ENCODE data around the gene UBAC1. TPM values are rescaled to one million over a fixed set of nuclear protein-coding genes. Genes with fewer than 3 reads are reported as not detected.

UBAC1 gene
- total RNA-seq, 1 experiment from 2014 or later = 55.6 TPM

GRCh38 chr9:136004219-136004618 lies 43.0 kb upstream of the UBAC1 start:
- Mint-ChIP-seq H3K27ac (no peak overlapping the region), H3K4me1 (peaks cover 33% of the 10 kb centered on the region), H3K36me3 (no peaks in the 10 kb centered on the region), H3K4me3 (no peak overlapping the region), H3K27me3 (ENCODE audit: low read depth) (no peaks in the 10 kb centered on the region), H3K9me3 (no peaks in the 10 kb centered on the region)
- ChIA-PET POLR2A (no interaction called here), CTCF (interaction anchor here (0.6 to 1.0 kb wide), 3 partner anchors 15 to 134 kb away, joined by 3 to 8 read pairs (median 3); no protein-coding TSS in a partner anchor)
- TF ChIP-seq SMAD3 (CRISPR knock-in tag; IDR thresholded peaks at IDR 0.05; ENCODE audit: borderline replicate concordance) (no peak), TEAD1 (CRISPR knock-in tag; IDR thresholded peaks at IDR 0.05) (no peak), RORB (CRISPR knock-in tag; IDR thresholded peaks at IDR 0.05) (no peak), GABPB1 (CRISPR knock-in tag; IDR thresholded peaks at IDR 0.05) (no peak), CTCF (IDR thresholded peaks at IDR 0.05) (no peak), CBFB (CRISPR knock-in tag; IDR thresholded peaks at IDR 0.05; ENCODE audit: low read depth) (no peak), GTF2I (CRISPR knock-in tag; conservative IDR thresholded peaks at IDR 0.05) (no peak), IRF2 (CRISPR knock-in tag; IDR thresholded peaks at IDR 0.05; ENCODE audit: borderline replicate concordance, low read depth) (no peak), IRF1 (CRISPR knock-in tag; IDR thresholded peaks at IDR 0.05) (no peak)
- DNase-seq (ENCODE audit: low spot score) = no peak
- no peak for ATAC-seq

- ChIA-PET POLR2A (no interaction called here), CTCF (interaction anchor here (0.5 to 1.0 kb wide), 2 partner anchors 36 to 99 kb away, joined by 3 to 8 read pairs; no protein-coding TSS in a partner anchor)
- no peak overlapping the region for H3K4me3 Mint-ChIP-seq
- H3K27me3 Mint-ChIP-seq (ENCODE audit: low read depth) = no peaks in the 10 kb centered on the region
- no peaks in the 10 kb centered on the region for H3K9me3 Mint-ChIP-seq
- no peaks in the 10 kb centered on the region for H3K36me3 Mint-ChIP-seq
- no peak for DNase-seq (ENCODE audit: low spot score)
- ATAC-seq = no peak
- peaks cover 30% of the 10 kb centered on the region for H3K4me1 Mint-ChIP-seq
- no peak overlapping the region for H3K27ac Mint-ChIP-seq
- TF ChIP-seq TEAD1 (CRISPR knock-in tag; IDR thresholded peaks at IDR 0.05) (no peak), ELF4 (CRISPR knock-in tag; IDR thresholded peaks at IDR 0.05; ENCODE audit: low read depth) (no peak), ATF2 (CRISPR knock-in tag; IDR thresholded peaks at IDR 0.05; ENCODE audit: borderline replicate concordance, low read depth) (no peak), CTCF (IDR thresholded peaks at IDR 0.05) (no peak), FOXJ3 (CRISPR knock-in tag; IDR thresholded peaks at IDR 0.05; ENCODE audit: borderline replicate concordance) (no peak), ZNF121 (CRISPR knock-in tag; IDR thresholded peaks at IDR 0.05) (no peak), ESRRA (CRISPR knock-in tag; IDR thresholded peaks at IDR 0.05; ENCODE audit: borderline replicate concordance) (no peak), NR1H2 (CRISPR knock-in tag; IDR thresholded peaks at IDR 0.05) (no peak), ATF6 (CRISPR knock-in tag; IDR thresholded peaks at IDR 0.05) (no peak), ZBTB21 (CRISPR knock-in tag; IDR thresholded peaks at IDR 0.05; ENCODE audit: borderline replicate concordance) (no peak), CREM (CRISPR knock-in tag; IDR thresholded peaks at IDR 0.05) (no peak), ATF3 (CRISPR knock-in tag; conservative IDR thresholded peaks at IDR 0.05) (no peak), MAX (CRISPR knock-in tag; IDR thresholded peaks at IDR 0.05) (no peak), ZNF263 (CRISPR knock-in tag; IDR thresholded peaks at IDR 0.05; ENCODE audit: low read depth) (no peak), NR3C1 (CRISPR knock-in tag; conservative IDR thresholded peaks at IDR 0.05; ENCODE audit: low read depth) (no peak), OVOL2 (CRISPR knock-in tag; IDR thresholded peaks at IDR 0.05; ENCODE audit: borderline replicate concordance) (no peak)
These were observed 42.4 kb upstream of the UBAC1 start for GRCh38 chr9:136003411-136004218.

Data from WTC11 (cell line).